Activated gamma-delta T cell treated with Interleukin-2 at 50 U/mL for 16 hours (primary cell): ENCODE data around the gene RPTOR.
"Not testable (repeated sequence)": the region's sequence is repeated elsewhere in the genome, so short reads cannot be mapped to it uniquely, and the experiment has no call there.

ENCODE experiments used
- DNase-seq: peaks from one replicate; pipeline ENCODE4 v3.0.0-alpha.2; 2020

Gene RPTOR

DNA sequence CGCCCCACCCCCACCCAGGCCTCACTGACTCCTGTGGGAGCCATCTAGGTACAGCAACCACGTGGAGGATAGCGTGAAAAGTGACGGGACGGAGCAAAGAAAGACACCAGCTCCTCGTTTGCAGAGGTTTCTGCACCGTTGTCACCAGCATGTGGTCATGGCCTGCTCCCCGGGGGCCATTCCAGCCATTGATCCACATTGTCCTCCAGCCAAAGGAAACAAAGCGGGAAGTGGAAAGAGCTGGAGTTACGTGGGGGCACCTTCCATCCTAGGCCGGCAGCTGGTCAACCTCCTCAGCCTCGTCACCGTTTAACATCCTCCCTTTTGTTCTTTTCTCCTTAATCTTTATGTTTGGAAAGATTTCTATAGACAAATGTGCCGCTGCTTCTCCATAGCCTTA lies 153.7 kb downstream of the RPTOR start:
- no peak for DNase-seq

DNA sequence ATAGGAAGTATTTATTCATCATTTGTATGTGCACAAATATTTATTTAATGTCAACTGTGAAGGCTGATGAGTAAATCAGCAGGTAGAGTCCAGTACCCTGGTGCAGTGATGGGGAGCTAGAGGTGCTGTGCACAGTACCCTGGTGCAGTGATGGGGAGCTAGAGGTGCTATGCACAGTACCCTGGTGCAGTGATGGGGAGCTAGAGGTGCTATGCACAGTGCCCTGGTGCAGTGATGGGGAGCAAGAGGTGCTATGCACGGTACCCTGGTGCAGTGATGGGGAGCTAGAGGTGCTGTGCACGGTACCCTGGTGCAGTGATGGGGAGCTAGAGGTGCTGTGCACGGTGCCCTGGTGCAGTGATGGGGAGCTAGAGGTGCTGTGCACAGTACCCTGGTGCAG lies 154.6 kb downstream of the RPTOR start:
- not testable (repeated sequence) for DNase-seq

DNA sequence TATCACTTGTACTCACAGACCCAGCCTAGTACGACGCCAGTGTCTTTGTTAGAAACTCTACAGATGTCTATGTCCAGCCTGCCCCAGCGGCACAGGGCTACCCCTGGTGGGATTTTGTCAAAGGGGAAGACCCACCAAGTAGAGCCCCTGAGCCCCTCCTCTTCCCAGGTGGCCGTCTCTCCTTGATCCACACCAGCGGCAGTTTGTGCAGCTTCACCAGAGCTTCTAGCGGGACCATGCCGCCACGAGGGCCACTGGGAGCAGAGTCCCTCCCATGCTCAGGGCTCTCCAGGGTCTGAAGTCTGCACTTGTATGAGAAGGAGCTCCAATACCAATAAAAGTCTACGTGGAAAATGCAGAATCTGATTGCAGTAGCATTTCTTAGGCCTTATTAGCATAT lies 157.1 kb downstream of the RPTOR start:
- no peak for DNase-seq

DNA sequence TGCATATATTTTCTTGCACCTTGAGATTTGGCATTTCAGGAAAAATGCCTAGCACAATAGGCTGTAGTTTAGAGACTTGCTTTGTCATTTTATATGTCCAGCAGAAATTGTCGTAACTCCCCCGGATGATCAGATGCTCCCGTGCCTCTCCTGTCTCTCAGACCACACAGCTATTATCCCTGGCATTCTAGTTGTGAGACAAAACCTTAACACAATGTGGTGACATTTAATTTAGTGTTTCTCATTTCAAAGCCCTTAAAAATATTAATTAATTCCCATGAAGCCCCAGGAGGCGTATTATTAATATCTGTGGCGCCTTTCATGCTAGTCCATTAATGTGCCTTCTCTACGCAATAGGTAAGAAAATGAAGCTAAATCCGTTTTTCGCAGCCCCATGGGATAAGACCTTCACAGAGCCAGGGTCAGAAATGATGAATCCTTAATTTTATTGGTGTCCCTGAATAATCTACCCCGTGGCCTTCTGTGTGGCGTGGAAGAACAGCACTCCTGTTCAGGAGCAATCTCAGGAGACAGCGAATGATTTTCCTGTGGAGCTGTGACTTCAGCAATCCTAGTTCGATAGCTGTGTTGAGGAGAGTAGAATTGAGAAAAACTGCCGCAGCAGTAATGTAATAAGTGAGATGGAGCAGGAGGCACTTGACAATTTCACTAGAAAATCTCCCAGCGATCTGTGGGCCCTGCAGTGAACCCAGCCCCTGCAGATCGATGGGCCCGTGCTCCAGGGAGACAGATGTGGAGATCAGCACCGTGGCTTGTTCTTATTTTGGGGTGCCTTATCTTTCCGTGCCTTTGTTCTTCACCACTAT lies 157.9 kb downstream of the RPTOR start:
- DNase-seq: no peak

DNA sequence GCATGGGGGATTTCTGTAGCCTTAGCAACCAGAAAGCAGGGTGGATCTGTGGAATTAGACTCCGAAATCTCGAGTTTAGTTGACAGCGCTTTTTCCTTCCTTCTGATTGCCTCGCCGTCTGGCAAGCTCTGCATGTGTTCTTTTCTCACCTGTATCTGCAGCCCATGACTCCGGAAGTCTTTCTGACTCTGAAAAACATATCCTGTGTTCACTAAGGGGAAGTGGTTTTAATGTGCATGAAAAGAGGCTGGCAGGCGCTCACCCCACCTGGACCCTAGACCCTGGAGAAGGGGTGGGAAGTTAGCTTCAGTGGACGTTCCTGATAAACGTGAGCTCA lies 158.5 kb downstream of the RPTOR start:
- DNase-seq: peak; percentile 25

DNA sequence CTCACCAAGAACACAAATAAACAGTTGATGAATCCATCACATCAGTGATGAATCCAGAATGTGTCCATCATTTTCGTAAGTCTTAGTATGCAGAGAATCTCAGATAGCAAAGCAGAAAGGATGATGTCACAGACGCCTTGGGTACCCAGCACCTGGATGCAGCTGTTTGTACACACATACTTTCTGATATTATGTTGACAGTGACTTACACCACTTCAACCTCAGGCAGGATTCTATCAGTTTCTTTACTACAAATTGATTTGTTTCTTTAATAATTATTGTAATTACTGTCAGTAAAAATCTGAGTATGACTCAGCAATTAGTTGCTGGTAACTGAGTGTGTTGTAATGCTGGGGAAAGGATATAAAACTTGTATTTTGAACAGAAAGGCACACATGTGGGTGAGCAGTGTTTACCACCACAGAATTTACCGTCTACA lies 159.8 kb downstream of the RPTOR start:
- no peak for DNase-seq

DNA sequence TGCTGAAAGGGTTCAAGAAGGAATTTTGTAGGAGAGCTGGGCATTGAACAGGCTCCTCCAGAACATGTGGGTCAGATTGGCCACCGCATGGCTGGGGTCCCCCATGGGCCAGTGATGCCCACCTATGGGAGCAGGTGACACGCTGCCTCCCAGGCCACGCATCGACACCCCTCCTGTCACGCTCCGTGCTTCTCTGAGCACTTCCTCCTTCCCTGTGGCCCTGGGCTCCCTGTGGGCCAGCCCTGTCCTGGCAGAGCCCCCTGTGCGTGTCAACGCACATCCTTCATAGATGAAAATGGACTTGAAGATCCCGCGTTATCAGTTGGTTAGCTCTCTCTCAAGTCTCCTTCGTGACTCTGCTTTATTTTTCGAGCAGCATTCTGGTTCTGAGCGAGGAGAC lies 160.3 kb downstream of the RPTOR start:
- no peak for DNase-seq

DNA sequence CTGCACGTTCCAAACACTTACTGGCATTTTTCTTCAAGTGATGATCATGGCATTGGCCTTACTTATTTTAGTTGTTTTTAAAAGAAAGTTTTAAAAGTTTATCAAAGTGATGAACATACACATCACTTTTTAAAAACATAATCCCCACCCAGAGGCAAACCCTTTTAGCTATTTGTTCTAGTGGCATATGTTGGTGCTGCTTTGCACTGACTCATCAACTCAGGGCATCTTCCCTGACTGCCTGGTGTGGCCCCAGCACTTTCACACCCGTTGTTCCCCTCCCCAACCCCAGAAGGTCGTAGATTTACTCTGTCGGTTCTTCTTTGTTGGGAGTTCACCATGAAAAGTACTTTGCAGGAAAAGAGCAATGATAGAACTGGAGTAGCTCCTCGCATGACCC lies 161.3 kb downstream of the RPTOR start:
- no peak for DNase-seq

DNA sequence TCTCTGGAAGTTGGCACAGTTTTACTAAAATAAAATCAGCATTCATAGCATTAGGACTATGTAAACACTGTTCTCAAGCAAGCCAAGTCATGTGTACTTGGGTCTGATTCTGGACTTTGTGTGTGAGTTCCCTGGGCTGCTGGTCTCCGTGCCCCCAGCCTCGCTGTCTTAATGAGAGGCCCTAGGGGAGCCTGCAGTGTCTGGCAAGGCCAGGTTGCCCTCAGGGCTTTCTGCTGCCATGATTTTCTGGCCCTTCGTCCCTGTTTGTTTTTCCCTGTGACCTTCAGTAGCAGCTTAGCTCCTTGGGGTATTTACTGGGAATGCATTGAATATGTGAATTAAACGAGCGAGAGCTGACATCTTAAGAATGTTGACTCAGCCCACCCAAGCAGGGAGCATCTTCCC lies 161.8 kb downstream of the RPTOR start:
- no peak for DNase-seq

DNA sequence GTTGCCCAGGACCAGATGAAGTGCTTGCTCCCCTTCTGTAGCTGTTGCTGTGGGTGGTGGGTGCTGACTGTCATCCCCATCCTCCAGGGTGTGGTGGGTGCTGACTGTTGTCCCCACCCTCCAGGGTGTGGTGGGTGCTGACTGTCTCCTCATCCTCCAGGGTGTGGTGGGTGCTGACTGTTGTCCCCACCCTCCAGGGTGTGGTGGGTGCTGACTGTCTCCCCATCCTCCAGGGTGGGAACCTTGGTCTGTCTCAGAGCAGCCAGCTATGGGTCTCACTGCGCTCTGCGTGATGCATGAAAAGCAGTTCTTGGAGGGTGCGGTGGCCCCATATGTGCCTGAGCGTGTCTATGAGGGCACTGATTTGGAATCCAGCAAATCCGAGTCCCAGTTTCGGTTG lies 163.8 kb downstream of the RPTOR start:
- DNase-seq: no peak

DNA sequence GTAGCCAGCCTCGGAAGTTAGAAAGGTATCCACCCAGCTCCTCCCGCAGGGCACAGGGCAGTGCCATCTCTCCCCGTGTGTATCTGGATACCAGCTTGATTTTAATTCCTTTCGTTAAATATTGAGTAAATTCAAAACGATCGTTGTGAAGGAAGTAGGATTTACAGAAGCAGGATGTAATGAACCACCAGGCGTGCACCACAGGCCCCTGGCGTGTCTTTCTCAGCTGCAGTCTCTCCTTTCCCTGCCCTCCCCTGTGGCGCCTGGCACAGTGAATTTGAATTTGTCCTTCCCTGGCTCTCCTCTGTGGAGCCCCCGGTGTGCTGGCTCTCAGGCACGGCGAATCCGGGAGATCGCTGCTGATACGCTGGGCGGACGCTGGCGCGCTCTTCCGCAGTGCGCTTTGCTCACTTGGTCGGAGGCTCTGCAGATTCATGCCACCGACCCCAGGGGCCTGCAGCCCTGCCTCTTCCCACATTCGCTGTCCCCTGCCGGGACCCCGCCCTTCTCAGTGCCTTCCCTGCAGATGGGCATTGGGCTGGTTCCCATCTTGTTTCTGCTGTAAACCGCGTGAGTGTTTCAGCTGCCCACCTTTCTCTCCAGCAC lies 164.6 kb downstream of the RPTOR start:
- no peak for DNase-seq

DNA sequence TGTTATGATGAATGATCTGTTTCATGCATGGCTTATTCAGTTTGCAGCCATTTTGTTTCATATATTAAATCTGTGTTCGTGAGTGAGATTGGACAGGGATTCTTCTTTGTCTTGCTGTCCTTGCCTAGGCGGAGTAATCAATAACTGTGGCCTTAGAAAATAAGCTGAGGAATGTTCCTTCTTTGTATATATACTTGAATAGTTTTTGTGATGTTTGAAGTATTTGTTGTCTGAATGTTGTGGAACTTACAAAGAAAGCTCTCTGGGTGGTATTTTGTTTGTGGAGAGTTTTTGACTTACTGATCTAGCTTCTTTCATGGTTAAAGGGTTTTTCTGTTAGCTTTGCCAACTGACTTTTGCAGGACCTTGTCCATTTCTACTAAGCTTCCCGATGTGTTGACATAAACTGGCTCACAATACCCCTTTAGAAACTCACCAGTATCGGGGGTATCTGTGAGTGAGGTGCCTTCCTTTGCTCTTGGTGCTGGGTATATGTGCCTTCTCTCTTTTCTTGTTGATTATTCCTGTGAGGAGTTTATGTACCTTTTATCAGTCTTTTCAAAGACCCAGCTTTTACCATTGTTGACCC lies 166.2 kb downstream of the RPTOR start:
- no peak for DNase-seq

DNA sequence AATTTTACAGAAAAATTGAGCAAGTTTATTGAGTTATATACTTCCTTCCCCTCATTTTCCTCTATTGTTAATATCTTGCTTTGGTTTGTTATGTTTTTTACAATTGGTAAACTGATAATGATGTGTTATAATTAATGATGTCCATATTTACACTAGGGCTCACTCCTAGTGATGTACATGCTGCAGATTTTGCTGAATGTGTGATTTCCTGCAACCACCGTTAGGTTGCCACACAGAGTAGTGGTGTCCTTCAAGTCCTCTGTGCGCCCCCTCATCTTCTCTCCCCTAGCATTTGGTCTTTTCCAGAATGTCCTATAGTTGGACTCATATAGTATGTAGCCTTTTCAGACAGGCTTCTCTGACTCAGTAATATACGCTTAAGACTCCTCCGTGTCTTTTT lies 167.5 kb downstream of the RPTOR start:
- DNase-seq: no peak

DNA sequence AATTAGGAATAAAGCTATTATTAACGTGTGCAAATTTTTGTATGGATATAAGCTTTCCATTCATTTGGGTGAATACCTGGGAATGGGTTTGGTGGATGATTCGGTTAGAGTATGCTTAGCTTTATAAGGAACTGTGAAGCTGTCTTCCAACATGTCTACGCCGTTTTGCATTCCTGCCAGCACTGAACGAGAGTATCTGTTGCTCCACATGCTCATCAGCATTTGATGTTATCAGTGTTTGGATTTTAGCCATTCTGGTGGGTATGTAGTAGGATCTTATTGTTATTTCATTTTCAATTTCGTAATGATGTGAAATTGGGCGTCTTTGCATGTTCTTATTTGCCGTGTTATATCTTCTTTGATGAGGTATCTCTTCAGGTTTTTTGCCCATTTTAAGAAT lies 168.0 kb downstream of the RPTOR start:
- no peak for DNase-seq

DNA sequence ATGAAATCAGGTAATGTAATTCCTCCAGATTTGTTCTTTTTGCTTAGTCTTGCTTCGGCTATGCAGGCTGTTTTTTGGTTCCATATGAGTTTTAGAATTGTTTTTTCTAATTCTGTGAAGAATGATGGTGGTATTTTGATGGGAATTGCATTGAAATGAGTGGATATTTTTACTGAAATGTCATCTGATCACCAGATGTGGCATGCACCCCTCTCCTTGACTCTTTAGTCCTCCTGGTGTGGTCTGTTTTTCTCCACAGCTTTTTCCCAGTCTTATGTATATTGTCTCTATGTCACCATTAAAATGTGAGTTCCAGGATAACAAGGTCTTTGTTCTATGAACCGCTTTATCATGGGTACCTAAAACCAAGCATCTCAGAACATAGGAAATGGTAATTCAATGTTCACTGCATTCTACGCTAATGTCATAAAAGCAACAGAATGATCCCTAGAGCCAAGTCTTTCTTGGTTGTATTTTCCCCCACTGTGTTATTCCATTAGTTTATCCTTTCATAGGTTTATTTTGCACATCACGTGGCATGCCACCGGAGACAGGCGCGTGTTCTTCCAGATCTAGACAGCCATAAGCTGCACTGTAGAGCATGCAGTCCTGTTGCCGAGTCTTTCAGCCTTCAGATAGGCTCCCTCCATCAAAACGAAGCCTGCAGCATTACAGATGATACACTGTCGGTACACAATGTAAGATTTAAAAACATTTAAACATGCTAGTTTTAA lies 172.5 kb downstream of the RPTOR start:
- no peak for DNase-seq

DNA sequence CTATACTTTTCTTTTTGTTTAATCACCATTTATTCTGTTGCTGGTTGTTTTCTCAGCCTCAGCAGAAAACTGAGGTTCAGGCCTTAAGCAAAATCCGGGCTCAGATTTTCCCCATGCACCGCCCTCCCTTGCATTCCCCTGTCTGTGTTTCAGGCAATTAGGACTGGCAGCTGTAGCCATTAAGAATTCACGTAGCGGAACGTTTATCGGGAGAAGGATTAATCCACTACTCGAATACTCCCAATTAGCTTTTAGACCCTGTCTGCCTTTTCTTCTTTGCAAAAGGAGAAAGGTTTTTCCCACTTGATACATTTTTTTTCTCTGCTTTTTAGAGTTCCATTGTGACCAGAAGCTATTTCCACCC lies 173.1 kb downstream of the RPTOR start:
- no peak for DNase-seq

DNA sequence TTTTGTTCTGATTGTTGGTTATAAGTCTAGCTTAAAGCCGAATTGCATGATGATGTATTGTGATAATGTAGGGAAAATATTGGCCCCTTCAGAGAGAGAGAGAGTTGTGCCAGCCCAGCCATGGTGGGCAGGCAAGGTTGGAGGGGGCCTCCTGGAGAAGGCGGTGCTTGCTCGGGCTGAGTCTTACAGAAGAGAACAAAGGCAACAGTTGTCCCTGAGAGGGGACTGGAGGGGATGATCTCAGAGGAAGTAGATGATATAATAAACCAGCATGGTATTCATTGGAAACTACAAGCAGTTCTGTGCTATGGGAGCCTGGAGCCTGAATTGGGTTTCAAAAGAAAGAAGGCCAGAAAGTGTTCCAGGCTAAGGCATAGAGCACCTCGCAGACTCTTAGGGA lies 173.8 kb downstream of the RPTOR start:
- DNase-seq: no peak

DNA sequence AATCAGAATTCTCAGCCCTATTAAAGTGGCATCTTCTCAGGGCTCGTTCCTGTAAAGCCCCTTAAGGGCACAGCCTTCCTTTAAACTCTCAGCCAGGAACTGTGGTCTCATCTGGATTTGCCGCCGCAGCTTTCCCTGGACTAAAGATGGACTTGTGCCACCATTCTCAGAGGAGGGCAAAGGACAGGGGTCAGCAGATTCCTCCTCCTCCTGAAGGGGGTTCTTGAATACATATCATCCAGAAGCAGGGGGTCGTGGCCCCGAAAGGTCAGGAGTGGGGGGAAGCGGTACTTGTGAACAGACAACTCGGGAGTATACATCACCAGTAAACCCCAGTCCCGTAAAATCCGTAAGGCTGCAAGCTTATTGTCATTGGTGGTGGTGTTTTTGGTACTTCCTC lies 174.8 kb downstream of the RPTOR start:
- DNase-seq: no peak

DNA sequence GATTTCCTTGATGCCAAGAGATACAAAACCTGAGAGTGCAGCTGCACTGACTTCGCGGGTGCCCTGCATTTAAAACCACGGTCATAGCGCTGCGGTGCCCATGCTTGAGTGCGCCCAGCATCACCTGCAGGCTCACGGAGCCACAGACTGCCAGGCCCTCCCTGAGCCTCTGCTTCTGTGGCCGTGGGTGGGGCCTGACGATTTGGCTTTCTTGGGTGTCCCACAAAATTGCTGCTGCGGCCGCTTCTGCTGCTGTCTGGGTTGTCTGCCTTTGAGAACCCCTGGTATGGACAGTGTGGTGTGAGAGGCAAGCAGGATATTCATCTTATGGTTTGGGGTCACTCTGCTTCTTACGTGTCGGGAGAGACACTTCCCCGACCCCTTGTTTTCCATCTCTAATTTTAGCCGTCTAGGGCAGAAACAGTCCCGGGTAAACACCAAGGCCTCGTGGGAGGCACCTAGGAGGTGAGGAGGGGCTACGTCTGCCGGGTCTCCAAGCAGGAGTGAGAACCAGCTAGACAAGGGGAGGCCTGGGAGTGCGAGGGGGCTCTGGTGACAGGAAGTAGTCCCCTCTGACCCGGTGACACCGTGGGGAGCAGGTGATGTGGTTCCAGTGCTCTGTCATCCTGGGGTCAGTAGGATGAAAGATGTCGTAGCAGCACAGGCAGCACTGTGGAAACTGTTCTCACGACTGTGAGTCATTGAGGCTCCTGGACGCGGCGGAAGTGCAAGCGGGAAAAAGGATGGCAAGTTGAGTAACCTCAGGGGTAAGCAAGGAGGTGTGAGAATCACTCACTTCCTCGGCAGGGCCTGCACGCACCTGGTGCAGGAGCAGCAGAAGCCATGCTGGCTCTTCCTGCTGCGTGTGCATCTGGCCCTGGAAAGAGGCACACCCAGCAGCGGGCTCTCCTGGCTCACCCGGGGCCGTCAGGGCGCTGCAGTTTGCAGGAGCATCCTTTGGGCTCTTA lies 176.3 kb downstream of the RPTOR start:
- peak; percentile 54 for DNase-seq

DNA sequence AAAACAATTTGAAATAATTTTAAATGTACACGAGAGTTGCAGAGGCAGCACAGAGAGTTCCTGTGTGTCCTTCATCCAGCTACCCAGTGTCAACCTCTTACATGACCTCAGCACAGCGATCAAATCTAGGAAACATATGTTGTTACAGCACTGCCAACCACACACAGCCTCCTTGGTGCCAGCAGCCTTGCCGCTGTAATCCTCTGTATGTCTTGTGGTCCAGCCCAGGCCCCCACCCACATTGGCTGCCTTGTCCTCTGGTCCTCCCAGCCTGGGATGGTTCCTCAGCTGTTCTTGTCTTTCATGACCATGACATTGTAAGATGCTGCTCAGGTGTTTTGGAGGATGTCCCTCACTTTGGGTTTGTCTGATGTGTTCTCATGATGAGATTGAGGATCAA lies 178.0 kb downstream of the RPTOR start:
- no peak for DNase-seq

DNA sequence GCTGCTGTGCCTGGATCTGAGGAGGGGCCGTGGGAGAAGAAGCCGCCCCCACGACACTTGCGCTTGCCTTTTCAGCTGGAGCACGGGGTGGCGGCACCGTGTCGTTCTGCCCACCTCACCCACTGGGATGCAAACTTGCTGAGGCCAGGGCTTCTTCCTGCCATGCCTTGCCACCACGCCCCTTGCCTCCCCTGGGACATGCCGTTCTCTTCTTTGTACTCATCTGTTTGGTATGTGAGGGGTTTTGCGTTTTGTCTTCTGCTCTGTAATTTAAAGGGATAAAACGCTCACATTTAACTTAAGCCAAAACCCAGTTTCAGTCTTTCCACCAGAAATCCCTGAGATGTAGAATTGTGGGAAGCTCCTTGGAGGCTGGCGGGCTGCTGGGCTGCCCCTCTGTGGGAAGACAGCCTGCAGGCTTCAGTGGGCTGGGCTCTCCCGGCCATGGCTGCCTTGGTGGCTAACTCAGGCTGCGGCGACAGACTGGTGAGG lies 180.2 kb downstream of the RPTOR start:
- DNase-seq: no peak

DNA sequence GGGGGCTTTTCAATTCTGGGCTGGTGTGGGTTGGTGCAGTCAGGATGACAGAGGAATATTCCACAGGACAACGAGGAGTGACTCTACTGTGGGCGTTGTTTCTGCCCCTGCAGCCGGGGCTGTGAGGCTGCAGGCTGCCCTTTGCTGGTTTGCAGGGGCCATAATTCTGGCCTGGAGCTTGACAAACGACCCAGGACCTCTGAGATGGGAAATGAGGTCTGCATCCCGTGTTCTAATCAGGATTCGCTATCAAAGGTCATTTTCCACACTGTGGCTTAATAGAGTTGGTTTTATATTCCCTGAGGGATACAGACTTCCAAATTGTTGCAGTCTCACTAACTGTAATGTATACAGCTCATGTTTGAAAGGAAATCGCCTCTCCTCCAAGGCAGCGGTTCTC lies 180.9 kb downstream of the RPTOR start:
- no peak for DNase-seq
